ENCODE data around the gene BAAT. TPM values are rescaled to one million over a fixed set of nuclear protein-coding genes. Genes with fewer than 3 reads are reported as not detected.

BAAT gene
- total and polyA plus RNA-seq, 2 of the 13 experiments (the other 11 are each of a cell fraction or from before 2014, with no cell fraction given): 0.71 to 7.9 TPM

DNA sequence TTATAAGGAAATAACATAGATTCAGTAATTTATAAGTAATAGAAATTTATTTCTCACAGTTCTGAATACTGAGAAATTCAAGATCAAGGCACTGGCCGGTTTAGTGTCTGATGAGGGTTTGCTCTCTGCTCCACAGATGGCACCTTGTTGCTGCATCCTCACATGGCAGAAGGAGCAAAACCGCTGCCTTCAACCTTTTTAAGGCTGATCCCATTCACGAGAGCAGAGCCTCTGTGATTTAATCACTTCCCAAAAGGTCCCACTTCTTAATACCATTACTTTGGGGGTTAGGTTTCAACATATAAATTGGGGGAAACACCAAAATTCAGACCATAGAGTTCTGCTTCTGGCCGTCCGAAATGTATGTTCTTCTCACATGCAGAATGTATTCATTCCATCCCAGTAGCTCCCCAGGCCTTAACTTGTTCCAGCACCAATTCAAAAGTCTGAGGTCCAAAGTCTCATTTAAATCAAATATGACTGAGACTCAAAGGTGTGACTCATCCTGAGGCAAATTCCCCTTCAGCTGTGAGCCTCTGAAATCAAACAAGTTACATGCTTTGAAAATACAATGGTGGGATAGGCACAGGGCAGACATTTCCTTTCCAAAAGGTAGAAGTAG, 30.6 kb downstream of the BAAT start (continued):
- TF ChIP-seq, protein P1, sequence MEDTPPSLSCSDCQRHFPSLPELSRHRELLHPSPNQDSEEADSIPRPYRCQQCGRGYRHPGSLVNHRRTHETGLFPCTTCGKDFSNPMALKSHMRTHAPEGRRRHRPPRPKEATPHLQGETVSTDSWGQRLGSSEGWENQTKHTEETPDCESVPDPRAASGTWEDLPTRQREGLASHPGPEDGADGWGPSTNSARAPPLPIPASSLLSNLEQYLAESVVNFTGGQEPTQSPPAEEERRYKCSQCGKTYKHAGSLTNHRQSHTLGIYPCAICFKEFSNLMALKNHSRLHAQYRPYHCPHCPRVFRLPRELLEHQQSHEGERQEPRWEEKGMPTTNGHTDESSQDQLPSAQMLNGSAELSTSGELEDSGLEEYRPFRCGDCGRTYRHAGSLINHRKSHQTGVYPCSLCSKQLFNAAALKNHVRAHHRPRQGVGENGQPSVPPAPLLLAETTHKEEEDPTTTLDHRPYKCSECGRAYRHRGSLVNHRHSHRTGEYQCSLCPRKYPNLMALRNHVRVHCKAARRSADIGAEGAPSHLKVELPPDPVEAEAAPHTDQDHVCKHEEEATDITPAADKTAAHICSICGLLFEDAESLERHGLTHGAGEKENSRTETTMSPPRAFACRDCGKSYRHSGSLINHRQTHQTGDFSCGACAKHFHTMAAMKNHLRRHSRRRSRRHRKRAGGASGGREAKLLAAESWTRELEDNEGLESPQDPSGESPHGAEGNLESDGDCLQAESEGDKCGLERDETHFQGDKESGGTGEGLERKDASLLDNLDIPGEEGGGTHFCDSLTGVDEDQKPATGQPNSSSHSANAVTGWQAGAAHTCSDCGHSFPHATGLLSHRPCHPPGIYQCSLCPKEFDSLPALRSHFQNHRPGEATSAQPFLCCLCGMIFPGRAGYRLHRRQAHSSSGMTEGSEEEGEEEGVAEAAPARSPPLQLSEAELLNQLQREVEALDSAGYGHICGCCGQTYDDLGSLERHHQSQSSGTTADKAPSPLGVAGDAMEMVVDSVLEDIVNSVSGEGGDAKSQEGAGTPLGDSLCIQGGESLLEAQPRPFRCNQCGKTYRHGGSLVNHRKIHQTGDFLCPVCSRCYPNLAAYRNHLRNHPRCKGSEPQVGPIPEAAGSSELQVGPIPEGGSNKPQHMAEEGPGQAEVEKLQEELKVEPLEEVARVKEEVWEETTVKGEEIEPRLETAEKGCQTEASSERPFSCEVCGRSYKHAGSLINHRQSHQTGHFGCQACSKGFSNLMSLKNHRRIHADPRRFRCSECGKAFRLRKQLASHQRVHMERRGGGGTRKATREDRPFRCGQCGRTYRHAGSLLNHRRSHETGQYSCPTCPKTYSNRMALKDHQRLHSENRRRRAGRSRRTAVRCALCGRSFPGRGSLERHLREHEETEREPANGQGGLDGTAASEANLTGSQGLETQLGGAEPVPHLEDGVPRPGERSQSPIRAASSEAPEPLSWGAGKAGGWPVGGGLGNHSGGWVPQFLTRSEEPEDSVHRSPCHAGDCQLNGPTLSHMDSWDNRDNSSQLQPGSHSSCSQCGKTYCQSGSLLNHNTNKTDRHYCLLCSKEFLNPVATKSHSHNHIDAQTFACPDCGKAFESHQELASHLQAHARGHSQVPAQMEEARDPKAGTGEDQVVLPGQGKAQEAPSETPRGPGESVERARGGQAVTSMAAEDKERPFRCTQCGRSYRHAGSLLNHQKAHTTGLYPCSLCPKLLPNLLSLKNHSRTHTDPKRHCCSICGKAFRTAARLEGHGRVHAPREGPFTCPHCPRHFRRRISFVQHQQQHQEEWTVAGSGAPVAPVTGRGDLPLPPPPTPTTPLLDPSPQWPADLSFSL (CRISPR knock-in tag; IDR thresholded peaks at IDR 0.05): no peak
- TF ChIP-seq FOXO1 (CRISPR knock-in tag; IDR thresholded peaks at IDR 0.05) (peak; percentile 63; the same call in 1 of the 2 replicates), TGIF2 (CRISPR knock-in tag; IDR thresholded peaks at IDR 0.05) (peak; percentile 80; the same call in 1 of the 2 replicates), MEIS1 (CRISPR knock-in tag; IDR thresholded peaks at IDR 0.05; ENCODE audit: borderline replicate concordance) (no peak), HDAC1 (CRISPR knock-in tag; IDR thresholded peaks at IDR 0.05) (peak; percentile 80), TRIM24 (CRISPR knock-in tag; IDR thresholded peaks at IDR 0.05) (no peak), POGZ (CRISPR knock-in tag; IDR thresholded peaks at IDR 0.05) (peak; percentile 89), POLR2AphosphoS5 (IDR thresholded peaks at IDR 0.05; ENCODE audit: low read depth, low read length) (peak; percentile 60), ZNF577 (CRISPR knock-in tag; IDR thresholded peaks at IDR 0.05; ENCODE audit: borderline replicate concordance, low read depth) (no peak), ZNF614 (CRISPR knock-in tag; IDR thresholded peaks at IDR 0.05; ENCODE audit: borderline replicate concordance) (peak; percentile 82; the same call in 1 of the 2 replicates), FOXA1 (IDR thresholded peaks at IDR 0.05) (no peak), FOXA1 (CRISPR knock-in tag; IDR thresholded peaks at IDR 0.05) (peak; percentile 85), ZSCAN31 (CRISPR knock-in tag; IDR thresholded peaks at IDR 0.05; ENCODE audit: low read depth) (0 out of 2 replicates have a peak, but pooled peaks have one; percentile 36), RARG (CRISPR knock-in tag; IDR thresholded peaks at IDR 0.05; ENCODE audit: low read depth) (no peak), ZNF510 (CRISPR knock-in tag; IDR thresholded peaks at IDR 0.05; ENCODE audit: low read depth) (no peak), CREM (IDR thresholded peaks at IDR 0.05) (peak; percentile 85), CREM (CRISPR knock-in tag; IDR thresholded peaks at IDR 0.05) (no peak), KDM6A (CRISPR knock-in tag; IDR thresholded peaks at IDR 0.05; ENCODE audit: low read depth) (peak; percentile 94)
- TF ChIP-seq, protein P2, sequence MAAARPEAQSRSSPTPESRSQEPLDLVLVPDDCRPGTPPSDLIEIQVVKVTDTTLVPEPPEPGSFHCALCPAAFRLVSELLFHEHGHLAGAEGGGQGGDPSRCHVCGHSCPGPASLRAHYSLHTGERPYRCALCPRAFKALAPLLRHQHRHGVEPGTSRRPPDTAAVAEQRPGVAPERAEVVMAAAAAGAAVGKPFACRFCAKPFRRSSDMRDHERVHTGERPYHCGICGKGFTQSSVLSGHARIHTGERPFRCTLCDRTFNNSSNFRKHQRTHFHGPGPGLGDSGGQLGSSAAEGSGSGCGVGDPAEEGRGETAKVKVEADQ (CRISPR knock-in tag; IDR thresholded peaks at IDR 0.05; ENCODE audit: borderline replicate concordance): peak; percentile 76
- TF ChIP-seq, protein P3, sequence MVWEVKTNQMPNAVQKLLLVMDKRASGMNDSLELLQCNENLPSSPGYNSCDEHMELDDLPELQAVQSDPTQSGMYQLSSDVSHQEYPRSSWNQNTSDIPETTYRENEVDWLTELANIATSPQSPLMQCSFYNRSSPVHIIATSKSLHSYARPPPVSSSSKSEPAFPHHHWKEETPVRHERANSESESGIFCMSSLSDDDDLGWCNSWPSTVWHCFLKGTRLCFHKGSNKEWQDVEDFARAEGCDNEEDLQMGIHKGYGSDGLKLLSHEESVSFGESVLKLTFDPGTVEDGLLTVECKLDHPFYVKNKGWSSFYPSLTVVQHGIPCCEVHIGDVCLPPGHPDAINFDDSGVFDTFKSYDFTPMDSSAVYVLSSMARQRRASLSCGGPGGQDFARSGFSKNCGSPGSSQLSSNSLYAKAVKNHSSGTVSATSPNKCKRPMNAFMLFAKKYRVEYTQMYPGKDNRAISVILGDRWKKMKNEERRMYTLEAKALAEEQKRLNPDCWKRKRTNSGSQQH (CRISPR knock-in tag; IDR thresholded peaks at IDR 0.05; ENCODE audit: low read depth): 0 out of 2 replicates have a peak, but pooled peaks have one; percentile 82
- TF ChIP-seq, protein P4, sequence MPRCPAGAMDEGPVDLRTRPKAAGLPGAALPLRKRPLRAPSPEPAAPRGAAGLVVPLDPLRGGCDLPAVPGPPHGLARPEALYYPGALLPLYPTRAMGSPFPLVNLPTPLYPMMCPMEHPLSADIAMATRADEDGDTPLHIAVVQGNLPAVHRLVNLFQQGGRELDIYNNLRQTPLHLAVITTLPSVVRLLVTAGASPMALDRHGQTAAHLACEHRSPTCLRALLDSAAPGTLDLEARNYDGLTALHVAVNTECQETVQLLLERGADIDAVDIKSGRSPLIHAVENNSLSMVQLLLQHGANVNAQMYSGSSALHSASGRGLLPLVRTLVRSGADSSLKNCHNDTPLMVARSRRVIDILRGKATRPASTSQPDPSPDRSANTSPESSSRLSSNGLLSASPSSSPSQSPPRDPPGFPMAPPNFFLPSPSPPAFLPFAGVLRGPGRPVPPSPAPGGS (CRISPR knock-in tag; IDR thresholded peaks at IDR 0.05): peak; percentile 6; the same call in 1 of the 2 replicates

All from HepG2 (cell line).